NB4 (cell line): ENCODE measurements around the gene MSGN1.

Source experiments
- DNase-seq: peaks from one replicate; pipeline ENCODE4 v3.0.0; 2010; ENCODE audit warnings: low read depth
- H3K4me3 ChIP-seq: one replicate; pipeline ENCODE4 v1.5.1; 2011; ENCODE audit warnings: mild to moderate bottlenecking, low read depth, low read length, moderate library complexity
- MYC ChIP-seq: IDR thresholded peaks from 2 replicates; pipeline ENCODE4 v1.6.1; 2011; ENCODE audit warnings: low read depth, low read length
- POLR2A ChIP-seq: IDR thresholded peaks from 2 replicates; pipeline ENCODE4 v1.6.1; 2011; ENCODE audit warnings: mild to moderate bottlenecking; ENCODE audit not compliant: insufficient read length; ENCODE audit errors: extremely low read depth
- TF ChIP-seq, protein P1 (sequence below): IDR thresholded peaks from one replicate; pipeline ENCODE4 v1.5.1; 2012; ENCODE audit warnings: low read depth, low read length
- TF ChIP-seq, protein P2 (sequence below): IDR thresholded peaks from 2 replicates; pipeline ENCODE4 v1.6.1; 2011; ENCODE audit warnings: low read depth, low read length

MSGN1 gene

DNA sequence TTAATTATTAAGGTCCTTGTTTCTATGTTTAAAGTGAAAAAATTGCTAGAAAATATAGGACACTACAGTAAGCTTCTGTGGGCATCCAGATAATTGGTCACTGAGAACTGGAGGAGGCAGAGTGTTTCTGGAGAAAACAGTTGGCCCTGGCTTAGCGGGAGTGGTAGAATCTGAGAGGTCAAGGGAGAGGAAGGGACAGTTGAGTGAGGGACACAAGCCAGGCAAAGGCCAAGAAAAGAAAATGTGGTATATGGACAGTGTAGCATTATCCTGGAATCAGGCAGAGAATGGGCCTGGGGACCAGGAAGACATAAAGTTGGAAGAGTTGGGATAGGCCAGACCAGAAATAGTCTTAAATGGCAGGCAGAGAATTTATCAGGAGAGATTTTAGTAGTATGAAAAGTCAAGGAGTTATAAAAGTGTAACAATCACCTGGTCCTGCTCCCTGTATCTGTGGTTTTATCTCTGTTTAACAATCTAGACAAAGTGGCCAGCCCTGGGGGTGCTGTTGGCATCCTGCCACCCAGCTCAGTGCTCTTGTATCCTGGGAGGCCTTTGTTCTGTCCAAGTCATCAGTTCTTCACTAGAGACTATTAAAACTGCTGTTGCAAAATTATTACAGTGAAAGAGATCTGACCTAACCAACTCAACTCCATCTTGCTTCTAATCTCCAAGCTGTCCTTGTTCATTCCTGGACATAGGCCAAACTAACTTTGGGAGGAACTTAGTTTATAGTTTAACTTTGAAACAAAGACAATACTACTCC lies 15.4 kb upstream of the MSGN1 start:
- no peak overlapping the region for H3K4me3 ChIP-seq
- DNase-seq = no peak
- TF ChIP-seq, protein P1, sequence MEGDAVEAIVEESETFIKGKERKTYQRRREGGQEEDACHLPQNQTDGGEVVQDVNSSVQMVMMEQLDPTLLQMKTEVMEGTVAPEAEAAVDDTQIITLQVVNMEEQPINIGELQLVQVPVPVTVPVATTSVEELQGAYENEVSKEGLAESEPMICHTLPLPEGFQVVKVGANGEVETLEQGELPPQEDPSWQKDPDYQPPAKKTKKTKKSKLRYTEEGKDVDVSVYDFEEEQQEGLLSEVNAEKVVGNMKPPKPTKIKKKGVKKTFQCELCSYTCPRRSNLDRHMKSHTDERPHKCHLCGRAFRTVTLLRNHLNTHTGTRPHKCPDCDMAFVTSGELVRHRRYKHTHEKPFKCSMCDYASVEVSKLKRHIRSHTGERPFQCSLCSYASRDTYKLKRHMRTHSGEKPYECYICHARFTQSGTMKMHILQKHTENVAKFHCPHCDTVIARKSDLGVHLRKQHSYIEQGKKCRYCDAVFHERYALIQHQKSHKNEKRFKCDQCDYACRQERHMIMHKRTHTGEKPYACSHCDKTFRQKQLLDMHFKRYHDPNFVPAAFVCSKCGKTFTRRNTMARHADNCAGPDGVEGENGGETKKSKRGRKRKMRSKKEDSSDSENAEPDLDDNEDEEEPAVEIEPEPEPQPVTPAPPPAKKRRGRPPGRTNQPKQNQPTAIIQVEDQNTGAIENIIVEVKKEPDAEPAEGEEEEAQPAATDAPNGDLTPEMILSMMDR = no peak
- TF ChIP-seq, protein P2, sequence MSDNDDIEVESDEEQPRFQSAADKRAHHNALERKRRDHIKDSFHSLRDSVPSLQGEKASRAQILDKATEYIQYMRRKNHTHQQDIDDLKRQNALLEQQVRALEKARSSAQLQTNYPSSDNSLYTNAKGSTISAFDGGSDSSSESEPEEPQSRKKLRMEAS = no peak
- TF ChIP-seq MYC = no peak
- TF ChIP-seq POLR2A = no peak

DNA sequence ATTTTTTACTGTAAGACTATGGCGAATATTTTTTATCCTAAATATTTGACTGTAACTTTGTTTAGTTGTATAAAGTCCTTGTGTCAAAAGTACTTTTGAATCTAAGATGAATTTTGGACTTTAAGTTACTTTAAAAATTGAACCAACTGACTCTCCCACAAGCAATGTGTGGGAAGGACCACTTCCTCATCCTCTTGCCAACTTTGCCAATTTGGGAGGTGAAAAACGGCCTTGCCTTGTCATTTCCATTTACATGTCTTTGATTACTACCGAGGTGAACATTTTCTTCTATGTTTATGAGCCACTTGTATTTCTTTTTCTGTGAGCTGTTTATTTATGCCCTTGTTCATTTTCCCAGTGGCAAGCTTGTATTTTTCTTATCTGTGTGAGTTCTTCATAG lies 12.8 kb upstream of the MSGN1 start:
- no peak for DNase-seq
- no peak overlapping the region for H3K4me3 ChIP-seq
- no peak for TF ChIP-seq MYC
- TF ChIP-seq, protein P1 = no peak
- TF ChIP-seq, protein P2 = no peak
- no peak for TF ChIP-seq POLR2A

DNA sequence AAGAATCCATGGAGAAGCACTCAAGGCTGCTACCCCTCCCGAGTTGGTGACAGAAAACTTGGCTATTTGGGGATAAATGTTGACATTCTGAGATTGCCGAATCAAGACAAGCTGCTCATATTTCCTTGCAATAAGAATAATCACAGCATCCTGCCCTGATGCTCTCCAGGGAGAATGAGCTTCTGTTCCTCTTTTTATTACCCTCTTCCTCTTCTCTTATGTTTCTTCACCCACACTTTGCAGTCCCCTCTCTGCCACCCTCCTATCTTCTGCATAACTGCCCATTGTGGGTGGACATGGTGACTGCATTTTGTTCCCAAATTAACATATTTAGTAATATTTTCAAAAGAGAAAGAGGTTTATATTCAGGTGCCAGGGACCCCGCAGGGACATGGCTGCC lies 11.9 kb upstream of the MSGN1 start:
- TF ChIP-seq, protein P1 = no peak
- TF ChIP-seq, protein P2 = no peak
- TF ChIP-seq POLR2A (no peak), MYC (no peak)

DNA sequence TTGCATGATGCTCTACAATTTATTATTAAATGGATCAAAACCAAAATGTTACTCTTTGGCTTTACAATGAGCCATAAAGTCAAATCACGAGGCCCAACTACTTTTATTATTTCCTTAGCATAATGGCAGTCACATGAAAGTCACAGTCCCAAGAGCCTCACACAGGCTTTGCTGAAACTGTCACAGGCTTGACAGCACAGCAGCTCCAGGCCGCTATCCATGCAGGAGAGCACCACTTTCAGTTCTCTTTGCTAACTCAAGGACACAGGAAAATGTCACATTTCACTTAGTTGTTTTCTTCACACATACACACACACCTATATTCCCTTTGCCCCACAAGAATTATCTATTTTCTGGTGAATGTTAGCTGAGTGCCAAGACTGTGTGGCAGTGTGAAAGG lies 11.1 kb upstream of the MSGN1 start:
- TF ChIP-seq, protein P2 = no peak
- TF ChIP-seq MYC = no peak
- TF ChIP-seq, protein P1 = no peak
- peak; percentile 9 for DNase-seq
- H3K4me3 ChIP-seq = no peak overlapping the region

More for the DNA sequence above, 11.9 kb upstream of the MSGN1 start:
- H3K4me3 ChIP-seq = no peak overlapping the region
- DNase-seq = peak; percentile 72

DNA sequence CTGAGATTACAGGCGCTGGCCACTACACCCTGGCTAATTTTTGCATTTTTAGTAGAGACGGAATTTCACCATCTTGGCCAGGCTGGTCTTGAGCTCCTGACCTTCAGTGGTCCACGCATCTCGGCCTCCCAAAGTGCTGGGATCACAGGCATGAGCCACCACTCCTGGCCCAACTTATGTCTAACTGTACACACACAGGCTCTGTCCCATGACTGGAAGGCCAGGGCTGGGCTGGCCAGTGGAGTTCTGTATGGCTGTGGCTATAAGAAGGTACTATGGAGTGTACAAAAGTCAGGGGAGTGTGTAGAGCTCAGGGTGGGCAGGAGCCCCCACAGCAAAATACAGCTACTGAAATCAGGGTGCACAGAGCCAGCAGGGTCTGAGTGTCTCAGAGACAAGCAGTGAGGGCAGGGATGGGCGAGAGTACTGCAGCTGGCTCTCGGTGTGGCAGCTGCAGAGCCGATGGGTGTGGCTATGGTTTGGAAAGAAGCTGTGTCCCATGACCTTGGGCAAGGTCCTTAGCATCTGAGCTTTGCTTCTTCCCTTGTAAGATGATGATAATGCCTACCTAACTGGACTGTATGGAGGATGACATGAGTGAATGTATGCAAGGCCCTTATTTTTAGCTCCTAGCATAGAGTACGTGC lies 10.4 kb upstream of the MSGN1 start:
- no peak for DNase-seq
- TF ChIP-seq, protein P1 = no peak
- TF ChIP-seq, protein P2 = no peak
- TF ChIP-seq MYC = no peak
- no peak for TF ChIP-seq POLR2A
- H3K4me3 ChIP-seq = no peak overlapping the region
